GM12891 (cell line): ENCODE measurements around the gene AFG3L2.

Source experiments
- PAX5 ChIP-seq: IDR thresholded peaks from 2 replicates; pipeline ENCODE4 v1.6.1; 2011; ENCODE audit warnings: low read length, moderate library complexity, mild to moderate bottlenecking; ENCODE audit not compliant: insufficient read depth, severe bottlenecking
- POLR2A ChIP-seq: IDR thresholded peaks from 2 replicates; pipeline ENCODE4 v1.6.1; 2011; ENCODE audit warnings: low read depth, low read length, control low read depth
- POLR2AphosphoS5 ChIP-seq: IDR thresholded peaks from 2 replicates; pipeline ENCODE4 v1.6.1; 2011; ENCODE audit warnings: low read depth, low read length, control low read depth
- POU2F2 ChIP-seq: IDR thresholded peaks from 2 replicates; pipeline ENCODE4 v1.6.1; 2011; ENCODE audit warnings: low read depth, mild to moderate bottlenecking, control low read depth, low read length, moderate library complexity
- SPI1 ChIP-seq: IDR thresholded peaks from 2 replicates; pipeline ENCODE4 v1.6.1; 2011; ENCODE audit warnings: low read depth, low read length, control low read depth
- TAF1 ChIP-seq: IDR thresholded peaks from 2 replicates; pipeline ENCODE4 v1.6.1; 2011; ENCODE audit warnings: low read depth, low read length, control low read depth

GRCh38 chr18:12283666-12284065 lies 93.4 kb downstream of the AFG3L2 start:
- TF ChIP-seq TAF1, result no peak
- no peak for TF ChIP-seq POLR2A
- TF ChIP-seq POLR2AphosphoS5, result no peak
- TF ChIP-seq SPI1, result no peak
- no peak for TF ChIP-seq POU2F2
- TF ChIP-seq PAX5, result no peak
